Hepatocyte (in vitro differentiated cells): ENCODE measurements around the gene TPPP.

Source experiments
- CTCF ChIP-seq: fragments of 200-600 bp; sonication (generic); IDR thresholded peaks from 2 replicates; pipeline ENCODE4 v1.5.1; 2016; ENCODE audit warnings: antibody characterized with exemption, mild to moderate bottlenecking; ENCODE audit not compliant: poor library complexity
- EZH2 ChIP-seq: fragments of 200-600 bp; sonication (generic); IDR thresholded peaks from 2 replicates; pipeline ENCODE4 v1.6.1; 2016; ENCODE audit warnings: antibody characterized with exemption, mild to moderate bottlenecking, borderline replicate concordance
- EZH2phosphoT487 ChIP-seq: fragments of 200-600 bp; sonication (generic); IDR thresholded peaks from one replicate; pipeline ENCODE4 v1.6.1; 2018; ENCODE audit warnings: antibody characterized with exemption, mild to moderate bottlenecking, low read depth, moderate library complexity; ENCODE audit not compliant: unreplicated experiment, severe bottlenecking

GRCh38 chr5:659496-660263 lies 33.5 kb downstream of the TPPP start:
- TF ChIP-seq CTCF (no peak), EZH2 (no peak), EZH2phosphoT487 (no peak)
